GM18502 (cell line): ENCODE measurements around the gene HMGCS2.

Source experiments
- ATAC-seq: cut with Tn5 transposase; IDR thresholded peaks from one replicate; pipeline ENCODE4 v1.9.1; 2021; ENCODE audit warnings: mild to moderate bottlenecking; ENCODE audit not compliant: unreplicated experiment, poor library complexity

The HMGCS2 gene

DNA sequence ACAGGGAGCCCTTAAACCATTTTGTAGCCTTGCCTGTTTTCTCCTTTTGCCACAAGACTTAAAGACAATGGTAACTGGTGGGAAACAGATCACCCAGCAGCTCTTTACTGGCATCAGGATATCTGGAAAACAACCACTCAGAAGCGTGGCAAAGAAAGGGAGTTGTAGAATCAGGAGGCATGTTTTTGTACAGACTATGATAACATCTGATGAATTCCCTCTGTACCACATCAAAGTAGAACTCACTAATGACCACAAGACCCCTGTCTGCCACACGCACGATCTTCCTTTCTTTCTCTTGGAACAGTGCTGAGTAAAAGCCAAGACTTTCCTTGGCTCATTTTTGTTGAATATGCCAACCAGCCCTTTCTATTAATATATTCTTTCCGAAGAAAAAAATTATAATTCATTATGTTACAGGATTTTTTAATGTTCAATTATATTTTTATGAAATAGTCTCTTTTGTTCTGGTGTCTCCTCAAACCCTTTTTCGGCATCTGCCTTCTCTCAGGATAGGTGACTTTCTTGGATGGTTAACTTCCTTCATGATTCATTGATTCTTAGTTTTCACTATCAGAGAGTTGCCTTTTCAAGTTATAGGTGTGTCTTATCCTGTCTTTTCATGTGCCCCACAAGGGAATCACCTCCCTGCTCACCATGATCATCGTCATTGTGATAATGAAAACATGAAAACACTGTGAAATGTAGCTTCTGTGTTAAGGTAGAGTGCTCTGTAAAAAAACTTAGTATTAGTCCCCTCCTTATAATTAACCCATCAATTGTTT is 64.8 kb downstream of the HMGCS2 start:
- ATAC-seq = no peak

DNA sequence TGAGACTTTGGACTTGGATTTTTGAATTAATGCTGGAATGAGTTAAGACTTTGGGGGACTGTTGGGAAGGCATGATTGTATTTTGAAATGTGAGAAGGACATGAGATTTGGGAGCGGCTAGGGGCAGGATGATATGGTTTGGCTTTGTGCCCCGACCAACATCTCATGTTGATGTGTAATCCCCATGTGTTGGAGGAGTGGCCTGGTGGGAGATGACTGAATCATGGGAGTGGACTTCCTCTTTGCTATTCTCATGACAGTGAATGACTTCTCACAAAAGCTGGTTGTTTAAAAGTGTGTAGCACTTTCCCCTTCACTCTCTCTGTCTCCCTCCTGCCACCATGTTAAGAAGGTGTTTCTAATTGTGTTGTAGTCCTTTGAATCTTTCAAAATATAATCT is 66.3 kb downstream of the HMGCS2 start:
- no peak for ATAC-seq

DNA sequence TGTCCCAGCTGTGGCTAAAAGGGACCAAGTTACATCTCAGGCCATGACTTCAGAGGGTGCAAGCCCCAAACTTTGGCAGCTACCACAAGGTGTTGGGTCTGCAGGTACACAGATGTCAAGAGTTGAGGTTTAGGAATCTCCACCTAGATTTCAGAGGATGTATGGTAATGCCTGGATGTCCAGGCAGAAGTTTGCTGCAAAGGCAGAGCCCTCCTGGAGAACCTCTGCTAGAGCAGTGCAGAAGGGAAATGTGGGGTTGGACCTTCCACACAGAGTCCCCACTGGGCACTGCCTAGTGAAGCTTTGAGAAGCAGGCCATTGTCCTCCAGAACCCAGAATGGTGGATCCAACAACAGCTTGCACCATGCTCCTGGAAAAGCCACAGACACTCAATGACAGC is 67.0 kb downstream of the HMGCS2 start:
- no peak for ATAC-seq

DNA sequence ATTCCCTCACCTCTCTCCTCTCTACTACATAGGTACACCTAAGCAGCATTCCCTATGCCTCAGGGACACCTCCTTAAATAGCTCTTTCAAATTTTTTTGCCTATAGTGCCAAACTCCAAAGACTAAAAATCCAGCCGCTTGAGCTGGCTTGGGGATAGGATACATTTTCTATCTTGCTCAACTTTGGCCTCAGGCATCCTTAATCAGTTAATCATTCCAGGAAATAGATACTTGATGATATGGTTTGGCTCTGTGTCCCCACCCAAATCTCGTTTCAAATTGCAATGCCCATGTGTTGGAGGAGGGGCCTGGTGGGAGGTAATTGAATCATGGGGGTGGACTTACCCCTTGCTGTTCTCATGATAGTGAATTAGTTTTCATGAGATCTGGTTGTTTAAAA is 68.4 kb downstream of the HMGCS2 start:
- ATAC-seq = no peak
